Raji (cell line): Measurements from ENCODE around the gene NAT16.

Source experiments
- POLR2A ChIP-seq: IDR thresholded peaks from 2 replicates; pipeline ENCODE4 v1.6.1; 2011; ENCODE audit warnings: low read depth, low read length, control low read depth; ENCODE audit not compliant: insufficient read depth

NAT16 gene

GRCh38 chr7:101127460-101128039 lies 52.5 kb downstream of the NAT16 start:
- TF ChIP-seq POLR2A, result no peak

- 0 out of 2 replicates have a peak, but pooled peaks have one; percentile 32 for TF ChIP-seq POLR2A
Observed at GRCh38 chr7:101126651-101127459, 53.2 kb downstream of the NAT16 start, which contains the start of gene SERPINE1. TSS of gene SERPINE1 (plus strand) at chr7:101127104. CDS start at chr7:101128394, 1,290 bp downstream.

- no peak for TF ChIP-seq POLR2A
Observed at GRCh38 chr7:101125989-101126650, 54.0 kb downstream of the NAT16 start.

- no peak for TF ChIP-seq POLR2A
Observed at GRCh38 chr7:101124376-101125056, 55.6 kb downstream of the NAT16 start.

GRCh38 chr7:101123703-101124068 lies 56.4 kb downstream of the NAT16 start:
- TF ChIP-seq POLR2A, result no peak

GRCh38 chr7:101122933-101123702 lies 57.0 kb downstream of the NAT16 start:
- no peak for TF ChIP-seq POLR2A

- TF ChIP-seq POLR2A, result no peak
Observed at GRCh38 chr7:101121991-101122932, 57.8 kb downstream of the NAT16 start.
